Progenitor cell of endocrine pancreas (in vitro differentiated cells): ENCODE data around the gene MAN2B2. TPM values are rescaled to one million over a fixed set of nuclear protein-coding genes. Genes with fewer than 3 reads are reported as not detected.

Experiments used
- DNase-seq: peaks from one replicate; pipeline ENCODE4 v3.0.0; 2021; ENCODE audit warnings: low spot score; ENCODE audit not compliant: unreplicated experiment
- H3K27ac Mint-ChIP-seq: 2 replicates; pipeline ENCODE4 v1.8.0; 2021; ENCODE audit warnings: mild to moderate bottlenecking, moderate library complexity, mixed read lengths
- H3K27me3 Mint-ChIP-seq: 2 replicates; pipeline ENCODE4 v1.8.0; 2021; ENCODE audit warnings: mixed read lengths
- H3K36me3 Mint-ChIP-seq: 2 replicates; pipeline ENCODE4 v1.8.0; 2022; ENCODE audit warnings: mixed read lengths; ENCODE audit not compliant: insufficient read depth
- H3K4me1 Mint-ChIP-seq: 2 replicates; pipeline ENCODE4 v1.8.0; 2021; ENCODE audit warnings: low read depth, mixed read lengths
- H3K4me3 Mint-ChIP-seq: 2 replicates; pipeline ENCODE4 v1.8.0; 2021; ENCODE audit warnings: low read depth, mild to moderate bottlenecking, moderate library complexity, mixed read lengths
- H3K9me3 Mint-ChIP-seq: 2 replicates; pipeline ENCODE4 v1.8.0; 2021; ENCODE audit warnings: low read depth, mixed read lengths
- total RNA-seq: library from RNA; stranded (reverse); gene quantifications from 2 replicates; pipeline ENCODE4 v1.2.1, GENCODE V29; 2021
- TF ChIP-seq, protein P1 (sequence below): fragments of 200-600 bp; sonication (generic); IDR thresholded peaks from one replicate; pipeline ENCODE4 v1.5.0; 2021; ENCODE audit warnings: antibody characterized with exemption, mild to moderate bottlenecking; ENCODE audit not compliant: unreplicated experiment

Gene MAN2B2
- total RNA-seq, 1 donor from 2014 or later: 25.4 TPM

GRCh38 chr4:6577409-6577808 lies 2.4 kb downstream of the MAN2B2 start:
- TF ChIP-seq, protein P1, sequence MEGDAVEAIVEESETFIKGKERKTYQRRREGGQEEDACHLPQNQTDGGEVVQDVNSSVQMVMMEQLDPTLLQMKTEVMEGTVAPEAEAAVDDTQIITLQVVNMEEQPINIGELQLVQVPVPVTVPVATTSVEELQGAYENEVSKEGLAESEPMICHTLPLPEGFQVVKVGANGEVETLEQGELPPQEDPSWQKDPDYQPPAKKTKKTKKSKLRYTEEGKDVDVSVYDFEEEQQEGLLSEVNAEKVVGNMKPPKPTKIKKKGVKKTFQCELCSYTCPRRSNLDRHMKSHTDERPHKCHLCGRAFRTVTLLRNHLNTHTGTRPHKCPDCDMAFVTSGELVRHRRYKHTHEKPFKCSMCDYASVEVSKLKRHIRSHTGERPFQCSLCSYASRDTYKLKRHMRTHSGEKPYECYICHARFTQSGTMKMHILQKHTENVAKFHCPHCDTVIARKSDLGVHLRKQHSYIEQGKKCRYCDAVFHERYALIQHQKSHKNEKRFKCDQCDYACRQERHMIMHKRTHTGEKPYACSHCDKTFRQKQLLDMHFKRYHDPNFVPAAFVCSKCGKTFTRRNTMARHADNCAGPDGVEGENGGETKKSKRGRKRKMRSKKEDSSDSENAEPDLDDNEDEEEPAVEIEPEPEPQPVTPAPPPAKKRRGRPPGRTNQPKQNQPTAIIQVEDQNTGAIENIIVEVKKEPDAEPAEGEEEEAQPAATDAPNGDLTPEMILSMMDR: no peak
- H3K36me3 Mint-ChIP-seq: peaks cover 17% of the 10 kb centered on the region
- no peak overlapping the region for H3K27ac Mint-ChIP-seq
- no peak overlapping the region for H3K4me3 Mint-ChIP-seq
- H3K27me3 Mint-ChIP-seq: peaks cover 9% of the 10 kb centered on the region
- H3K9me3 Mint-ChIP-seq: no peaks in the 10 kb centered on the region
- no peak for DNase-seq
- no peaks in the 10 kb centered on the region for H3K4me1 Mint-ChIP-seq

- no peak for DNase-seq
- H3K4me1 Mint-ChIP-seq: no peaks in the 10 kb centered on the region
These were observed 3.2 kb downstream of the MAN2B2 start for GRCh38 chr4:6578221-6578620.

DNA sequence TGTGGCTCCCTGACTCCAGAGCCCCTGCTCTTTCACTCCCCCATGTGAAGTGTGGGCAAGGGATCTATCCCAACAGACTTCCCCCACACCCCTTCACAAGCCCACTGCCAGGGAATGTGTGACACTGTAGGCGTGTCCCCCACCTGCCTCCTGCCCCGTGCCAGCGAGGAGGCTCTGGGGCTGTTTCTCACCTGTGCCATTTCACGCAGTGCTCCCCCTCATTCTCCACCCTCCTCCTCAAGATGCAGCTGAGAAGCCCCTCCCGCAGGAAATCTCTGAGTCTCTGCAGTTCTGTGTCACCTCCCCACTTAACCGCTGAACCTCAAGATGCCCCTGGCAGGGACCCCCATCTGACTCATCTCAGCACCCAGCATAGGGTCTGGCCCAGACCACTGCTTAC lies 5.4 kb downstream of the MAN2B2 start:
- no peak for DNase-seq
- Mint-ChIP-seq H3K9me3 (peaks cover 5% of the 10 kb centered on the region), H3K27ac (no peak overlapping the region), H3K4me3 (no peak overlapping the region), H3K36me3 (peaks cover 34% of the 10 kb centered on the region), H3K27me3 (no peaks in the 10 kb centered on the region), H3K4me1 (no peaks in the 10 kb centered on the region)
- TF ChIP-seq, protein P1: no peak

More at GRCh38 chr4:6578221-6578620, 3.2 kb downstream of the MAN2B2 start:
- TF ChIP-seq, protein P1: no peak
- Mint-ChIP-seq H3K27me3 (peaks cover 1% of the 10 kb centered on the region), H3K27ac (no peak overlapping the region), H3K36me3 (peaks cover 22% of the 10 kb centered on the region), H3K9me3 (no peaks in the 10 kb centered on the region), H3K4me3 (no peak overlapping the region)

- TF ChIP-seq, protein P1: no peak
- no peak for DNase-seq
- Mint-ChIP-seq H3K36me3 (peaks cover 35% of the 10 kb centered on the region), H3K4me1 (no peaks in the 10 kb centered on the region), H3K27me3 (no peaks in the 10 kb centered on the region), H3K27ac (no peak overlapping the region), H3K4me3 (no peak overlapping the region), H3K9me3 (peaks cover 5% of the 10 kb centered on the region)
These were observed 6.7 kb downstream of the MAN2B2 start for GRCh38 chr4:6581566-6582121.

DNA sequence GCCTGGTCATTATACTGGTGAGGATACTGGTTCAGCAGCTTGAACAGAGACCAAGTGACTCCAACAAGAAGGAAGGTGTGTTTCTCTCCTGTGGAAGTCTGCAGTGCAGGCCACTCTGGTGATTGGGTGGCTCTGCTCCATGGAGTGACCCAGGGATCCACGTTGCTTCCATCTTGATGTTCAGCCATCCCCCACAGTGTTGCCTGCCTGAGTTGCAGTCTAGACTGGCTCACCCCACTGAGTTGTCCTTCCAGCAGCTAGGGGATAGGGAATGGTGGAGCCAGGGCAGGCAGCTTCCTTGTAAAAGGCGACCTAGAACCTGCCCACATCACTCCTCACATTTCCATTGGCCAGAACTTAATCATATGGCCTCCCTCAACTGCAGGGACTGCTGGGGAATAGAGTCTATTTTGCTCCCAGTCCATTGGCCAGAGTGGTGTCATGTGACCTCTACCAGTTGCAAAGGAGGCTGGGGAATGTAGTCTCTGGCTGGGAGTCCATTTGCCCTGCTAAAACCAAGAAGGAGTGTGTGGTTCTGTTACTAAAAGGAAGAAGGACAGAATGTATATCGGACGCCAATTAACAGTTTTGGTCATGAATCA lies 8.0 kb downstream of the MAN2B2 start:
- Mint-ChIP-seq H3K4me3 (no peak overlapping the region), H3K4me1 (no peaks in the 10 kb centered on the region), H3K9me3 (peaks cover 5% of the 10 kb centered on the region), H3K27me3 (no peaks in the 10 kb centered on the region), H3K36me3 (peaks cover 35% of the 10 kb centered on the region), H3K27ac (no peak overlapping the region)
- no peak for DNase-seq
- TF ChIP-seq, protein P1: no peak
